GM19395 (cell line): ENCODE data around the gene SLC39A9.
A peak's percentile ranks its signal among the peaks of the same experiment; 100 is the strongest.

Source experiments
- ATAC-seq: cut with Tn5 transposase; IDR thresholded peaks from one replicate; pipeline ENCODE4 v1.9.1; 2021; ENCODE audit warnings: mild to moderate bottlenecking, moderate library complexity; ENCODE audit not compliant: unreplicated experiment

The SLC39A9 gene

GRCh38 chr14:69423279-69423678, 24.8 kb downstream of the SLC39A9 start:
- no peak for ATAC-seq

- no peak for ATAC-seq
Observed at GRCh38 chr14:69424149-69424923, 25.8 kb downstream of the SLC39A9 start.

- ATAC-seq, result no peak
Observed at GRCh38 chr14:69427596-69427995, 29.1 kb downstream of the SLC39A9 start.

- ATAC-seq, result no peak
Observed at GRCh38 chr14:69428289-69428998, 30.0 kb downstream of the SLC39A9 start.

GRCh38 chr14:69429643-69430042, 31.2 kb downstream of the SLC39A9 start:
- ATAC-seq, result no peak

GRCh38 chr14:69430306-69430939, 31.9 kb downstream of the SLC39A9 start:
- no peak for ATAC-seq

- no peak for ATAC-seq
Observed at GRCh38 chr14:69432364-69432763, 33.9 kb downstream of the SLC39A9 start.

GRCh38 chr14:69439521-69440270, 41.2 kb downstream of the SLC39A9 start:
- no peak for ATAC-seq

- peak; percentile 70 for ATAC-seq
Observed at GRCh38 chr14:69441948-69442347, 43.5 kb downstream of the SLC39A9 start.

GRCh38 chr14:69443296-69443805, 44.9 kb downstream of the SLC39A9 start:
- ATAC-seq, result no peak

- no peak for ATAC-seq
Observed at GRCh38 chr14:69449216-69449615, 50.7 kb downstream of the SLC39A9 start.

GRCh38 chr14:69451941-69452340, 53.4 kb downstream of the SLC39A9 start:
- ATAC-seq, result no peak

- ATAC-seq, result no peak
Observed at GRCh38 chr14:69458350-69458749, 59.9 kb downstream of the SLC39A9 start.

- ATAC-seq, result no peak
Observed at GRCh38 chr14:69459122-69459521, 60.6 kb downstream of the SLC39A9 start.

- ATAC-seq, result no peak
Observed at GRCh38 chr14:69460093-69460701, 61.7 kb downstream of the SLC39A9 start.

GRCh38 chr14:69464379-69464778, 65.9 kb downstream of the SLC39A9 start:
- ATAC-seq, result no peak

- ATAC-seq, result no peak
Observed at GRCh38 chr14:69464829-69465228, 66.3 kb downstream of the SLC39A9 start.

GRCh38 chr14:69468949-69469348, 70.5 kb downstream of the SLC39A9 start:
- ATAC-seq, result no peak

- ATAC-seq, result no peak
Observed at GRCh38 chr14:69471436-69471835, 72.9 kb downstream of the SLC39A9 start.

GRCh38 chr14:69471916-69472315, 73.4 kb downstream of the SLC39A9 start:
- ATAC-seq, result no peak
